Measurements from ENCODE around the gene CEBPB.

DNA sequence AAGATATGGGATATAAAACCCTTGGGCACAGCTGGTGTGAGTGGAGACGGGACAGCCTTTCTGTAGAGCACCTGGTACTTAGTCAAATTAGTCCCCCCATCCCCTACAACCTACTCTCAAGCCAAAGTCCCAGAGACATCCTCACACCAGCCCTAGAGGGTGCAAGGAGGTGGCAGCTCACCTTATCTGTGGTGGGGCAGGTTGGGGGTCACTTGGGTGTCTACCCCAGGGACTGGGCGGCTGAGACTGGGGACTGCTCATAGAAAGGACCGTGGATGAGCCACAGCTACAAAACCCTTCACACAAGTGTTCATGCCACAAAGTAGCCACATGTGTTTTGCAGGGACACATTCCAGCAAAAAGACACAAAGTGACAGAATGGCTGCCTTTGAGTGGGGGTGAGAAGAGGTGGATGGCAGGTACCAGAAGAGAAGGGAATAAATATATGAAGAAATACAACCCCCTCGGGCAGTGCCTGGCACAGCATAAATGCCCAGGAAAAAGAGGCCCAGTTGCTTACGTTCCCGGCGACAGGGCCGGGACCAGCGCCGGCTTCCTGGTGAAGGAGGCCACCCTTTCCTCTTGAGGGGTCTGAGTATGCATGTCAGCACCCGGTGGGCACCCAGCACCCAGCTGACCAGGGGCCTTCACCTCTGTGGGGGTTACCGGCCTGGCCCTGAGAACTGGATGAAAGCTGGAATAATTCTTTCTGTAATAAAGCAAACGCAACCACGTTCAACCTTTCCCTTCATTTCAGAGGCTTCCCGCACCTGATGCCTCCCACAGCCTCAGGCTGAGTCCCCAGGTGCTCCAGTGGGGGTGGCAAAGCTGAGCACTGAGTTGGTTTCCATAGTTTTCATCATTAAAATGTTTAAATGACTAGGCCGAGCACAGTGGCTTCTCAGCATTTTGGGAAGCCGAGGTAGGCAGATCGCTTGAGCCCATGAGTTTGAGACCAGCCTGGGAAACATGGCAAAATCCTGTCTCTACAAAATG, 14.4 kb upstream of the CEBPB start:
- TF ChIP-seq EP300 (IDR thresholded peaks at IDR 0.05) (no peak), POLR2A (IDR thresholded peaks at IDR 0.05) (no peak)
- TF ChIP-seq, protein P1, sequence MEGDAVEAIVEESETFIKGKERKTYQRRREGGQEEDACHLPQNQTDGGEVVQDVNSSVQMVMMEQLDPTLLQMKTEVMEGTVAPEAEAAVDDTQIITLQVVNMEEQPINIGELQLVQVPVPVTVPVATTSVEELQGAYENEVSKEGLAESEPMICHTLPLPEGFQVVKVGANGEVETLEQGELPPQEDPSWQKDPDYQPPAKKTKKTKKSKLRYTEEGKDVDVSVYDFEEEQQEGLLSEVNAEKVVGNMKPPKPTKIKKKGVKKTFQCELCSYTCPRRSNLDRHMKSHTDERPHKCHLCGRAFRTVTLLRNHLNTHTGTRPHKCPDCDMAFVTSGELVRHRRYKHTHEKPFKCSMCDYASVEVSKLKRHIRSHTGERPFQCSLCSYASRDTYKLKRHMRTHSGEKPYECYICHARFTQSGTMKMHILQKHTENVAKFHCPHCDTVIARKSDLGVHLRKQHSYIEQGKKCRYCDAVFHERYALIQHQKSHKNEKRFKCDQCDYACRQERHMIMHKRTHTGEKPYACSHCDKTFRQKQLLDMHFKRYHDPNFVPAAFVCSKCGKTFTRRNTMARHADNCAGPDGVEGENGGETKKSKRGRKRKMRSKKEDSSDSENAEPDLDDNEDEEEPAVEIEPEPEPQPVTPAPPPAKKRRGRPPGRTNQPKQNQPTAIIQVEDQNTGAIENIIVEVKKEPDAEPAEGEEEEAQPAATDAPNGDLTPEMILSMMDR (IDR thresholded peaks at IDR 0.05) = no peak

Measured in tibial nerve (tissue), 4 donors.